HepG2 (cell line): ENCODE data around the gene EPHA4. TPM values are rescaled to one million over a fixed set of nuclear protein-coding genes. Genes with fewer than 3 reads are reported as not detected.

Experiments
- BCL3 ChIP-seq: sonication (generic); formaldehyde crosslinking; IDR thresholded peaks from 2 replicates; pipeline ENCODE4 v1.5.1; 2020; ENCODE audit warnings: mild to moderate bottlenecking, missing genetic modification reagents, moderate library complexity
- BCL6 ChIP-seq: IDR thresholded peaks from 2 replicates; pipeline ENCODE4 v1.6.1; 2016; ENCODE audit warnings: missing genetic modification reagents, missing compliant biosample characterization
- ZNF407 ChIP-seq: sonication (generic); formaldehyde crosslinking; IDR thresholded peaks from one replicate; pipeline ENCODE4 v1.5.1; 2020; ENCODE audit warnings: mild to moderate bottlenecking, missing genetic modification reagents; ENCODE audit errors: not compliant biosample characterization
- polyA plus RNA-seq, 8 experiments: library from polyadenylated mRNA; depleted of rRNA in 3 of 8; stranded (reverse) in 7 of 8; unstranded in 1 of 8; fragments of >200 nt; fragmentation: Illumina TruSeq in 4 of 8; extraction: Trizol in 4 of 8; gene quantifications; 2 replicates each; pipeline versions ENCODE4 v1.2.1 to v1.2.3, GENCODE V29; 2011 to 2016; ENCODE audit warnings: low read depth in 4 of 8, missing spikeins in 1 of 8, mixed read lengths in 1 of 8; ENCODE audit not compliant: insufficient read depth in 1 of 8
- total RNA-seq, 5 experiments: library from RNA; depleted of rRNA; stranded (reverse); fragments of >200 nt; fragmentation: Illumina TruSeq; extraction: Trizol; gene quantifications; 2 replicates each; pipeline ENCODE4 v1.2.3, GENCODE V29; 2016; ENCODE audit warnings: low read depth in 1 of 5

Gene EPHA4
- total and polyA plus RNA-seq, 2 of the 13 experiments (the other 11 are each of a cell fraction or from before 2014, with no cell fraction given): not detected

- TF ChIP-seq ZNF407 (CRISPR knock-in tag): no peak
- TF ChIP-seq BCL3 (CRISPR knock-in tag): no peak
- TF ChIP-seq BCL6 (CRISPR knock-in tag): no peak
These were observed 113.5 kb downstream of the EPHA4 start (continued) for GRCh38 chr2:221458578-221458977.
